ENCODE measurements around the gene MILR1.
A peak's percentile ranks its signal among the peaks of the same experiment; 100 is the strongest.

Gene MILR1

GRCh38 chr17:64502021-64502420, 53.1 kb downstream of the MILR1 start:
- no peak for DNase-seq (ENCODE audit: low read depth in 2 of 2, low spot score in 1 of 2)

GRCh38 chr17:64502809-64503208, 53.9 kb downstream of the MILR1 start:
- no peak for DNase-seq (ENCODE audit: low read depth in 2 of 2, low spot score in 1 of 2)

GRCh38 chr17:64503341-64503740, 54.4 kb downstream of the MILR1 start:
- no peak for DNase-seq (ENCODE audit: low read depth in 2 of 2, low spot score in 1 of 2)

GRCh38 chr17:64503821-64504768, 55.2 kb downstream of the MILR1 start:
- DNase-seq (ENCODE audit: low read depth in 2 of 2, low spot score in 1 of 2) = no peak

- DNase-seq (ENCODE audit: low read depth in 2 of 2, low spot score in 1 of 2) = no peak
Measured at GRCh38 chr17:64504769-64505339, 55.9 kb downstream of the MILR1 start.

GRCh38 chr17:64505340-64506200, 56.7 kb downstream of the MILR1 start:
- peak; percentile 59 to 73 for DNase-seq (ENCODE audit: low read depth in 2 of 2, low spot score in 1 of 2)

GRCh38 chr17:64506201-64506575, 57.3 kb downstream of the MILR1 start, which contains the start of gene DDX5:
DDX5 (minus strand) TSS chr17:64506289; CDS start chr17:64506119, 170 bp downstream.
- DNase-seq (ENCODE audit: low read depth in 2 of 2, low spot score in 1 of 2) = peak; percentile 95 to 96

GRCh38 chr17:64506576-64507412, 57.9 kb downstream of the MILR1 start, which contains the start of gene CEP95:
CEP95 (plus strand) TSS chr17:64506977; CDS start chr17:64507098, 121 bp downstream.
- peak; percentile 90 to 95 for DNase-seq (ENCODE audit: low read depth in 2 of 2, low spot score in 1 of 2)

GRCh38 chr17:64507413-64507782, 58.5 kb downstream of the MILR1 start:
- DNase-seq (ENCODE audit: low read depth in 2 of 2, low spot score in 1 of 2) = no peak

GRCh38 chr17:64508683-64509082, 59.8 kb downstream of the MILR1 start:
- no peak for DNase-seq (ENCODE audit: low read depth in 2 of 2, low spot score in 1 of 2)

- no peak for DNase-seq (ENCODE audit: low read depth in 2 of 2, low spot score in 1 of 2)
Measured at GRCh38 chr17:64509179-64509578, 60.3 kb downstream of the MILR1 start.

GRCh38 chr17:64515419-64515818, 66.5 kb downstream of the MILR1 start:
- DNase-seq (ENCODE audit: low read depth in 2 of 2, low spot score in 1 of 2) = no peak

- DNase-seq (ENCODE audit: low read depth in 2 of 2, low spot score in 1 of 2) = no peak
Measured at GRCh38 chr17:64515829-64516228, 66.9 kb downstream of the MILR1 start.

All from stimulated activated CD8-positive, alpha-beta memory T cell treated with anti-CD3 and anti-CD28 coated beads, Interleukin-4, amount 100 ng/mL, for 1 hour (primary cell).